CD4-positive, alpha-beta T cell (primary cell): ENCODE data around the gene DHX38. TPM values are rescaled to one million over a fixed set of nuclear protein-coding genes. Genes with fewer than 3 reads are reported as not detected.

Source experiments
- ATAC-seq: fragments of 200-7000 bp; cut with Tn5 transposase; one replicate; pipeline ENCODE4 v1.10.0; 2022; ENCODE audit warnings: mild to moderate bottlenecking; ENCODE audit not compliant: poor library complexity
- CTCF ChIA-PET: fragments of 350-600 bp; sonication (Branson Sonifier 250); formaldehyde crosslinking; loops from one replicate; lab custom pipeline; 2021; ENCODE audit warnings: antibody characterized with exemption, inconsistent platforms; lab: Charles Lee
- POLR2A ChIA-PET: fragments of 350-600 bp; sonication (Branson Sonifier 250); formaldehyde crosslinking; loops from one replicate; lab custom pipeline; 2021; ENCODE audit warnings: antibody characterized with exemption, inconsistent platforms; lab: Charles Lee
- DNase-seq, 14 experiments: peaks; one replicate each; pipeline ENCODE4 v3.0.0-alpha.2; 2013 to 2020; ENCODE audit warnings: mixed read lengths in 2 of 14
- H3K27ac ChIP-seq, 2 donors: one replicate each; pipeline versions ENCODE4 v1.5.1 to v1.7.0; 2013; ENCODE audit warnings: low read length in 2 of 2, low read depth in 1 of 2, mild to moderate bottlenecking in 1 of 2
- H3K27me3 ChIP-seq, 2 experiments: 1 replicate in 1 of 2; 2 replicates in 1 of 2; pipeline versions ENCODE4 v1.6.1 to v1.7.0; 2013; ENCODE audit warnings: low read length in 2 of 2, control low read depth in 1 of 2, mild to moderate bottlenecking in 1 of 2, moderate library complexity in 1 of 2; ENCODE audit not compliant: insufficient read depth in 2 of 2, control insufficient read depth in 1 of 2
- H3K36me3 ChIP-seq: one replicate; pipeline ENCODE4 v1.6.1; 2013; ENCODE audit warnings: low read length, control low read depth; ENCODE audit not compliant: insufficient read depth
- H3K4me1 ChIP-seq: one replicate; pipeline ENCODE4 v1.6.1; 2013; ENCODE audit warnings: low read length, control low read depth; ENCODE audit not compliant: insufficient read depth
- H3K4me3 ChIP-seq: one replicate; pipeline ENCODE4 v1.5.1; 2013; ENCODE audit warnings: mild to moderate bottlenecking, low read length, moderate library complexity
- H3K9me3 ChIP-seq, 2 experiments: 1 replicate in 1 of 2; 2 replicates in 1 of 2; pipeline versions ENCODE4 v1.6.1 to v1.7.0; 2013; ENCODE audit warnings: low read length in 2 of 2, mild to moderate bottlenecking in 2 of 2, control low read depth in 1 of 2, moderate library complexity in 1 of 2; ENCODE audit not compliant: control insufficient read depth in 1 of 2, insufficient read depth in 1 of 2
- H3K27ac Mint-ChIP-seq: one replicate; pipeline ENCODE4 v1.8.0; 2020; ENCODE audit warnings: mixed read lengths
- H3K27me3 Mint-ChIP-seq: one replicate; pipeline ENCODE4 v1.8.0; 2021; ENCODE audit warnings: mixed read lengths
- H3K36me3 Mint-ChIP-seq: one replicate; pipeline ENCODE4 v1.8.0; 2021; ENCODE audit warnings: low read depth, mixed read lengths
- H3K4me1 Mint-ChIP-seq: one replicate; pipeline ENCODE4 v1.8.0; 2021; ENCODE audit warnings: low read depth, mixed read lengths
- H3K4me3 Mint-ChIP-seq: one replicate; pipeline ENCODE4 v1.8.0; 2020; ENCODE audit warnings: mild to moderate bottlenecking, mixed read lengths
- H3K9me3 Mint-ChIP-seq: one replicate; pipeline ENCODE4 v1.8.0; 2020; ENCODE audit warnings: mixed read lengths
- CTCF ChIP-seq: fragments of 200-600 bp; IDR thresholded peaks from one replicate; pipeline ENCODE4 v1.8.0; 2022; ENCODE audit warnings: antibody characterized with exemption, mild to moderate bottlenecking
- intact Hi-C, 2 experiments: fragments of 100-400 bp; cut with DNase I in 1 of 2; cut with micrococcal nuclease in 1 of 2; formaldehyde crosslinking; loops; one replicate each; pipeline versions ENCODE4 v1.15.1 to v1.9.0; 2023 to 2025; cut with DNase I, micrococcal nuclease
- total RNA-seq, 174 experiments: library from RNA in 2 of 174; stranded (reverse) in 2 of 174; gene quantifications; one replicate each; pipeline ENCODE4 v1.2.3 and lab custom pipeline; 2021 to 2026

DHX38 gene
- total RNA-seq, 2 experiments from 2014 or later = 103 to 109 TPM

DNA sequence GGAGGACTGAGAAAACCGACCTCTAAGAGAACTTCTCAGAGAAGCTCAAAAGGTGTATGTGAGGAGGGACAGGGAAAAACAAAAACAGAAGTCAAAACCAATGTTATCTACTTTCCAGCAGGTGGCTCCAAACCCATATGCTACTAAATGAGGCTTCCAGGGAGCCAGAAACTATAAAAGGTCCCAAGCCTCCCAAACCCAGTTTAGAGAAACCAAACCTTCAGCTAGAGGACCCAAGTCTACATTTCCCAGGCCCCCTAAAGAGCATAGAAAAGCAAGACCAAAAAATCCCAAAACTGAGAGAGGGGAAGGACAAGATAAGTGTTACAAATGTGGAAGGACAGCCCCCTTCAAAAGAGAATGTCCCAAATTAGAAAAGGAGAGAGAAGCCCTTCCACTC, 26.9 kb upstream of the DHX38 start:
- Histone ChIP-seq H3K4me1 (no peaks in the 10 kb centered on the region), H3K9me3 (no peaks in the 10 kb centered on the region), H3K4me3 (no peak overlapping the region), H3K27me3 (no peaks in the 10 kb centered on the region), H3K36me3 (no peaks in the 10 kb centered on the region), H3K27ac (no peak overlapping the region)
- Mint-ChIP-seq H3K4me1 (no peaks in the 10 kb centered on the region), H3K36me3 (no peaks in the 10 kb centered on the region), H3K4me3 (no peak overlapping the region), H3K9me3 (no peaks in the 10 kb centered on the region), H3K27ac (no peak overlapping the region), H3K27me3 (no peaks in the 10 kb centered on the region)
- ChIA-PET CTCF (no interaction called here), POLR2A (no interaction called here)
- peak in 3 of 14 experiments; percentile 25 to 52 (median 41) for DNase-seq
- peak; percentile 65 for TF ChIP-seq CTCF
- ATAC-seq = no peak
- intact Hi-C loops = loop anchor here in 1 of 2 experiments (1.0 to 10.0 kb wide), 2 partner anchors 33 to 1888 kb away; no protein-coding TSS in a partner anchor

GRCh38 chr16:72068930-72069329, 24.7 kb upstream of the DHX38 start:
- H3K27ac Mint-ChIP-seq = no peak overlapping the region
- ATAC-seq (no peak), DNase-seq (no peak)
- H3K9me3 Mint-ChIP-seq = no peaks in the 10 kb centered on the region
- H3K9me3 ChIP-seq = no peaks in the 10 kb centered on the region
- H3K4me3 Mint-ChIP-seq = no peak overlapping the region
- no peaks in the 10 kb centered on the region for H3K27me3 ChIP-seq
- no peak overlapping the region for H3K4me3 ChIP-seq
- no peak overlapping the region for H3K27ac ChIP-seq
- no peaks in the 10 kb centered on the region for H3K27me3 Mint-ChIP-seq
- no peaks in the 10 kb centered on the region for H3K36me3 Mint-ChIP-seq
- ChIA-PET POLR2A (no interaction called here), CTCF (no interaction called here)
- H3K4me1 Mint-ChIP-seq = no peaks in the 10 kb centered on the region
- H3K4me1 ChIP-seq = no peaks in the 10 kb centered on the region
- no peaks in the 10 kb centered on the region for H3K36me3 ChIP-seq
- intact Hi-C loops = loop anchor here in 1 of 2 experiments (10.0 kb wide), 1 partner anchor 1886 kb away; no protein-coding TSS in a partner anchor
- no peak for TF ChIP-seq CTCF

GRCh38 chr16:72072514-72073342, 20.9 kb upstream of the DHX38 start:
- Mint-ChIP-seq H3K9me3 (no peaks in the 10 kb centered on the region), H3K27me3 (no peaks in the 10 kb centered on the region), H3K4me1 (no peaks in the 10 kb centered on the region), H3K4me3 (no peak overlapping the region), H3K27ac (no peak overlapping the region), H3K36me3 (no peaks in the 10 kb centered on the region)
- H3K9me3 ChIP-seq = no peaks in the 10 kb centered on the region
- no peaks in the 10 kb centered on the region for H3K36me3 ChIP-seq
- CTCF ChIA-PET = no interaction called here
- intact Hi-C loops = loop anchor here in 1 of 2 experiments (2.0 kb wide), 1 partner anchor 46 kb away; no protein-coding TSS in a partner anchor
- no peaks in the 10 kb centered on the region for H3K27me3 ChIP-seq
- H3K4me3 ChIP-seq = no peak overlapping the region
- no peak for TF ChIP-seq CTCF
- no peaks in the 10 kb centered on the region for H3K4me1 ChIP-seq
- no peak overlapping the region for H3K27ac ChIP-seq
- POLR2A ChIA-PET = no interaction called here
- DNase-seq = no peak
- no peak for ATAC-seq
